ENCODE data around the gene CACNB2. TPM values are rescaled to one million over a fixed set of nuclear protein-coding genes. Genes with fewer than 3 reads are reported as not detected.

CACNB2 gene
- total RNA-seq, 1 experiment from 2014 or later = 3.2 TPM

DNA sequence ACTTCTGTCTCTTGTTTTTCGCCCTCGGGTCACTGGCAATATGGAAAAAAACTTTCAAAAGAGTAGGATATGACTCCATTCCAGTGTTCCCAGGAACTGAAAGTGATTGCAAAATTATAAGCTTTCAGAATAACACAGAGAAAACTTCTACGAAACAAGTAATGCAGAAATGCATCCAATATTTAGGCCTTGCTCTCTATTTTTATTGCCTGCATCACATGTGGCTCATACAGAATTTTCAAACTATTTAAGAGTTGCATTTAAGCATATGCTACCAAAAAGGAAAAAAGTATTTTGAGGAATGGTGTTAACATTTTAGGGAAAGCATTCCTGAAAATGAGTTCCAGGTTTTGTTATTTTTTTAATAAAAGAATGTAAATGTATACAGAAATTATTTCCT lies 228.0 kb downstream of the CACNB2 start (continued):
- TF ChIP-seq NFATC4 (CRISPR knock-in tag; IDR thresholded peaks at IDR 0.05) (no peak), JAZF1 (CRISPR knock-in tag; IDR thresholded peaks at IDR 0.05) (no peak), ESRRA (CRISPR knock-in tag; IDR thresholded peaks at IDR 0.05; ENCODE audit: borderline replicate concordance) (no peak), IRF2 (CRISPR knock-in tag; IDR thresholded peaks at IDR 0.05; ENCODE audit: borderline replicate concordance, low read depth) (no peak), RELA (CRISPR knock-in tag; IDR thresholded peaks at IDR 0.05; ENCODE audit: borderline replicate concordance) (no peak), ZNF138 (CRISPR knock-in tag; conservative IDR thresholded peaks at IDR 0.05) (no peak)
- TF ChIP-seq, protein P1, sequence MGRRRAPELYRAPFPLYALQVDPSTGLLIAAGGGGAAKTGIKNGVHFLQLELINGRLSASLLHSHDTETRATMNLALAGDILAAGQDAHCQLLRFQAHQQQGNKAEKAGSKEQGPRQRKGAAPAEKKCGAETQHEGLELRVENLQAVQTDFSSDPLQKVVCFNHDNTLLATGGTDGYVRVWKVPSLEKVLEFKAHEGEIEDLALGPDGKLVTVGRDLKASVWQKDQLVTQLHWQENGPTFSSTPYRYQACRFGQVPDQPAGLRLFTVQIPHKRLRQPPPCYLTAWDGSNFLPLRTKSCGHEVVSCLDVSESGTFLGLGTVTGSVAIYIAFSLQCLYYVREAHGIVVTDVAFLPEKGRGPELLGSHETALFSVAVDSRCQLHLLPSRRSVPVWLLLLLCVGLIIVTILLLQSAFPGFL (CRISPR knock-in tag; IDR thresholded peaks at IDR 0.05; ENCODE audit: borderline replicate concordance) = no peak
- TF ChIP-seq, protein P2, sequence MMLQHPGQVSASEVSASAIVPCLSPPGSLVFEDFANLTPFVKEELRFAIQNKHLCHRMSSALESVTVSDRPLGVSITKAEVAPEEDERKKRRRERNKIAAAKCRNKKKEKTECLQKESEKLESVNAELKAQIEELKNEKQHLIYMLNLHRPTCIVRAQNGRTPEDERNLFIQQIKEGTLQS (CRISPR knock-in tag; conservative IDR thresholded peaks at IDR 0.05) = no peak
- TF ChIP-seq, protein P3, sequence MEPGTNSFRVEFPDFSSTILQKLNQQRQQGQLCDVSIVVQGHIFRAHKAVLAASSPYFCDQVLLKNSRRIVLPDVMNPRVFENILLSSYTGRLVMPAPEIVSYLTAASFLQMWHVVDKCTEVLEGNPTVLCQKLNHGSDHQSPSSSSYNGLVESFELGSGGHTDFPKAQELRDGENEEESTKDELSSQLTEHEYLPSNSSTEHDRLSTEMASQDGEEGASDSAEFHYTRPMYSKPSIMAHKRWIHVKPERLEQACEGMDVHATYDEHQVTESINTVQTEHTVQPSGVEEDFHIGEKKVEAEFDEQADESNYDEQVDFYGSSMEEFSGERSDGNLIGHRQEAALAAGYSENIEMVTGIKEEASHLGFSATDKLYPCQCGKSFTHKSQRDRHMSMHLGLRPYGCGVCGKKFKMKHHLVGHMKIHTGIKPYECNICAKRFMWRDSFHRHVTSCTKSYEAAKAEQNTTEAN (CRISPR knock-in tag; IDR thresholded peaks at IDR 0.05) = no peak
- TF ChIP-seq, protein P4, sequence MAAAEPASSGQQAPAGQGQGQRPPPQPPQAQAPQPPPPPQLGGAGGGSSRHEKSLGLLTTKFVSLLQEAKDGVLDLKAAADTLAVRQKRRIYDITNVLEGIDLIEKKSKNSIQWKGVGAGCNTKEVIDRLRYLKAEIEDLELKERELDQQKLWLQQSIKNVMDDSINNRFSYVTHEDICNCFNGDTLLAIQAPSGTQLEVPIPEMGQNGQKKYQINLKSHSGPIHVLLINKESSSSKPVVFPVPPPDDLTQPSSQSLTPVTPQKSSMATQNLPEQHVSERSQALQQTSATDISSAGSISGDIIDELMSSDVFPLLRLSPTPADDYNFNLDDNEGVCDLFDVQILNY (CRISPR knock-in tag; IDR thresholded peaks at IDR 0.05) = no peak
- TF ChIP-seq, protein P5, sequence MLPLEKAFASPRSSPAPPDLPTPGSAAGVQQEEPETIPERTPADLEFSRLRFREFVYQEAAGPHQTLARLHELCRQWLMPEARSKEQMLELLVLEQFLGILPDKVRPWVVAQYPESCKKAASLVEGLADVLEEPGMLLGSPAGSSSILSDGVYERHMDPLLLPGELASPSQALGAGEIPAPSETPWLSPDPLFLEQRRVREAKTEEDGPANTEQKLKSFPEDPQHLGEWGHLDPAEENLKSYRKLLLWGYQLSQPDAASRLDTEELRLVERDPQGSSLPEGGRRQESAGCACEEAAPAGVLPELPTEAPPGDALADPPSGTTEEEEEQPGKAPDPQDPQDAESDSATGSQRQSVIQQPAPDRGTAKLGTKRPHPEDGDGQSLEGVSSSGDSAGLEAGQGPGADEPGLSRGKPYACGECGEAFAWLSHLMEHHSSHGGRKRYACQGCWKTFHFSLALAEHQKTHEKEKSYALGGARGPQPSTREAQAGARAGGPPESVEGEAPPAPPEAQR (CRISPR knock-in tag; IDR thresholded peaks at IDR 0.05) = no peak

DNA sequence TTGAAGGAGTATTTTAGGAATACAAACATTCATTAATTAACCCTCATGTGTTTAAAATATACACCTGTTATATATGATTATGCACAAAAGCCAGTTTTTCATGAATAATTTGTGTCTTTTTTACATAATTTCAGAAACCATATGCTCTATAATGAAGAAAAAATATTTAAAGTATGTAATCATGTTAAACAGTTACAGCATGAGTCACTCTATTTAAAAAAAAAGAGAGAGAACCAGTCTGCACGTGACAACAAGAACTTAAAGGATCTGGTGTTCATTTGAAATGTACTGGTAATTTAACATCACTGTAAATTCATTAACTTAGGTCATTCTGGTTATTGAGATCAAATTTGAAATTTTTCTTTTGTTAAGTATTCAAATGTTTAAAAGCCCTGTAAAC lies 228.5 kb downstream of the CACNB2 start:
- H3K36me3 Mint-ChIP-seq = no peaks in the 10 kb centered on the region
- DNase-seq (ENCODE audit: low spot score) (no peak), ATAC-seq (no peak)
- H3K9me3 Mint-ChIP-seq = no peaks in the 10 kb centered on the region
- no peaks in the 10 kb centered on the region for H3K27me3 Mint-ChIP-seq (ENCODE audit: low read depth)
- H3K4me1 Mint-ChIP-seq = no peaks in the 10 kb centered on the region
- CTCF ChIA-PET = no interaction called here
- no peak overlapping the region for H3K4me3 Mint-ChIP-seq
- H3K27ac Mint-ChIP-seq = no peak overlapping the region
- POLR2A ChIA-PET = no interaction called here
- TF ChIP-seq, protein P2 (CRISPR knock-in tag; conservative IDR thresholded peaks at IDR 0.05) = no peak
- TF ChIP-seq, protein P6, sequence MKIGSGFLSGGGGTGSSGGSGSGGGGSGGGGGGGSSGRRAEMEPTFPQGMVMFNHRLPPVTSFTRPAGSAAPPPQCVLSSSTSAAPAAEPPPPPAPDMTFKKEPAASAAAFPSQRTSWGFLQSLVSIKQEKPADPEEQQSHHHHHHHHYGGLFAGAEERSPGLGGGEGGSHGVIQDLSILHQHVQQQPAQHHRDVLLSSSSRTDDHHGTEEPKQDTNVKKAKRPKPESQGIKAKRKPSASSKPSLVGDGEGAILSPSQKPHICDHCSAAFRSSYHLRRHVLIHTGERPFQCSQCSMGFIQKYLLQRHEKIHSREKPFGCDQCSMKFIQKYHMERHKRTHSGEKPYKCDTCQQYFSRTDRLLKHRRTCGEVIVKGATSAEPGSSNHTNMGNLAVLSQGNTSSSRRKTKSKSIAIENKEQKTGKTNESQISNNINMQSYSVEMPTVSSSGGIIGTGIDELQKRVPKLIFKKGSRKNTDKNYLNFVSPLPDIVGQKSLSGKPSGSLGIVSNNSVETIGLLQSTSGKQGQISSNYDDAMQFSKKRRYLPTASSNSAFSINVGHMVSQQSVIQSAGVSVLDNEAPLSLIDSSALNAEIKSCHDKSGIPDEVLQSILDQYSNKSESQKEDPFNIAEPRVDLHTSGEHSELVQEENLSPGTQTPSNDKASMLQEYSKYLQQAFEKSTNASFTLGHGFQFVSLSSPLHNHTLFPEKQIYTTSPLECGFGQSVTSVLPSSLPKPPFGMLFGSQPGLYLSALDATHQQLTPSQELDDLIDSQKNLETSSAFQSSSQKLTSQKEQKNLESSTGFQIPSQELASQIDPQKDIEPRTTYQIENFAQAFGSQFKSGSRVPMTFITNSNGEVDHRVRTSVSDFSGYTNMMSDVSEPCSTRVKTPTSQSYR (CRISPR knock-in tag; IDR thresholded peaks at IDR 0.05) = no peak
- TF ChIP-seq, protein P7, sequence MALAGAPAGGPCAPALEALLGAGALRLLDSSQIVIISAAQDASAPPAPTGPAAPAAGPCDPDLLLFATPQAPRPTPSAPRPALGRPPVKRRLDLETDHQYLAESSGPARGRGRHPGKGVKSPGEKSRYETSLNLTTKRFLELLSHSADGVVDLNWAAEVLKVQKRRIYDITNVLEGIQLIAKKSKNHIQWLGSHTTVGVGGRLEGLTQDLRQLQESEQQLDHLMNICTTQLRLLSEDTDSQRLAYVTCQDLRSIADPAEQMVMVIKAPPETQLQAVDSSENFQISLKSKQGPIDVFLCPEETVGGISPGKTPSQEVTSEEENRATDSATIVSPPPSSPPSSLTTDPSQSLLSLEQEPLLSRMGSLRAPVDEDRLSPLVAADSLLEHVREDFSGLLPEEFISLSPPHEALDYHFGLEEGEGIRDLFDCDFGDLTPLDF (CRISPR knock-in tag; IDR thresholded peaks at IDR 0.05) = no peak
- no peak for TF ChIP-seq KAT7 (CRISPR knock-in tag; IDR thresholded peaks at IDR 0.05; ENCODE audit: borderline replicate concordance)
- TF ChIP-seq GTF2I (CRISPR knock-in tag; conservative IDR thresholded peaks at IDR 0.05) = no peak
- TF ChIP-seq, protein P8, sequence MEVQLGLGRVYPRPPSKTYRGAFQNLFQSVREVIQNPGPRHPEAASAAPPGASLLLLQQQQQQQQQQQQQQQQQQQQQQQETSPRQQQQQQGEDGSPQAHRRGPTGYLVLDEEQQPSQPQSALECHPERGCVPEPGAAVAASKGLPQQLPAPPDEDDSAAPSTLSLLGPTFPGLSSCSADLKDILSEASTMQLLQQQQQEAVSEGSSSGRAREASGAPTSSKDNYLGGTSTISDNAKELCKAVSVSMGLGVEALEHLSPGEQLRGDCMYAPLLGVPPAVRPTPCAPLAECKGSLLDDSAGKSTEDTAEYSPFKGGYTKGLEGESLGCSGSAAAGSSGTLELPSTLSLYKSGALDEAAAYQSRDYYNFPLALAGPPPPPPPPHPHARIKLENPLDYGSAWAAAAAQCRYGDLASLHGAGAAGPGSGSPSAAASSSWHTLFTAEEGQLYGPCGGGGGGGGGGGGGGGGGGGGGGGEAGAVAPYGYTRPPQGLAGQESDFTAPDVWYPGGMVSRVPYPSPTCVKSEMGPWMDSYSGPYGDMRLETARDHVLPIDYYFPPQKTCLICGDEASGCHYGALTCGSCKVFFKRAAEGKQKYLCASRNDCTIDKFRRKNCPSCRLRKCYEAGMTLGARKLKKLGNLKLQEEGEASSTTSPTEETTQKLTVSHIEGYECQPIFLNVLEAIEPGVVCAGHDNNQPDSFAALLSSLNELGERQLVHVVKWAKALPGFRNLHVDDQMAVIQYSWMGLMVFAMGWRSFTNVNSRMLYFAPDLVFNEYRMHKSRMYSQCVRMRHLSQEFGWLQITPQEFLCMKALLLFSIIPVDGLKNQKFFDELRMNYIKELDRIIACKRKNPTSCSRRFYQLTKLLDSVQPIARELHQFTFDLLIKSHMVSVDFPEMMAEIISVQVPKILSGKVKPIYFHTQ (CRISPR knock-in tag; IDR thresholded peaks at IDR 0.05) = no peak
- TF ChIP-seq, protein P9, sequence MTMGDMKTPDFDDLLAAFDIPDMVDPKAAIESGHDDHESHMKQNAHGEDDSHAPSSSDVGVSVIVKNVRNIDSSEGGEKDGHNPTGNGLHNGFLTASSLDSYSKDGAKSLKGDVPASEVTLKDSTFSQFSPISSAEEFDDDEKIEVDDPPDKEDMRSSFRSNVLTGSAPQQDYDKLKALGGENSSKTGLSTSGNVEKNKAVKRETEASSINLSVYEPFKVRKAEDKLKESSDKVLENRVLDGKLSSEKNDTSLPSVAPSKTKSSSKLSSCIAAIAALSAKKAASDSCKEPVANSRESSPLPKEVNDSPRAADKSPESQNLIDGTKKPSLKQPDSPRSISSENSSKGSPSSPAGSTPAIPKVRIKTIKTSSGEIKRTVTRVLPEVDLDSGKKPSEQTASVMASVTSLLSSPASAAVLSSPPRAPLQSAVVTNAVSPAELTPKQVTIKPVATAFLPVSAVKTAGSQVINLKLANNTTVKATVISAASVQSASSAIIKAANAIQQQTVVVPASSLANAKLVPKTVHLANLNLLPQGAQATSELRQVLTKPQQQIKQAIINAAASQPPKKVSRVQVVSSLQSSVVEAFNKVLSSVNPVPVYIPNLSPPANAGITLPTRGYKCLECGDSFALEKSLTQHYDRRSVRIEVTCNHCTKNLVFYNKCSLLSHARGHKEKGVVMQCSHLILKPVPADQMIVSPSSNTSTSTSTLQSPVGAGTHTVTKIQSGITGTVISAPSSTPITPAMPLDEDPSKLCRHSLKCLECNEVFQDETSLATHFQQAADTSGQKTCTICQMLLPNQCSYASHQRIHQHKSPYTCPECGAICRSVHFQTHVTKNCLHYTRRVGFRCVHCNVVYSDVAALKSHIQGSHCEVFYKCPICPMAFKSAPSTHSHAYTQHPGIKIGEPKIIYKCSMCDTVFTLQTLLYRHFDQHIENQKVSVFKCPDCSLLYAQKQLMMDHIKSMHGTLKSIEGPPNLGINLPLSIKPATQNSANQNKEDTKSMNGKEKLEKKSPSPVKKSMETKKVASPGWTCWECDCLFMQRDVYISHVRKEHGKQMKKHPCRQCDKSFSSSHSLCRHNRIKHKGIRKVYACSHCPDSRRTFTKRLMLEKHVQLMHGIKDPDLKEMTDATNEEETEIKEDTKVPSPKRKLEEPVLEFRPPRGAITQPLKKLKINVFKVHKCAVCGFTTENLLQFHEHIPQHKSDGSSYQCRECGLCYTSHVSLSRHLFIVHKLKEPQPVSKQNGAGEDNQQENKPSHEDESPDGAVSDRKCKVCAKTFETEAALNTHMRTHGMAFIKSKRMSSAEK (CRISPR knock-in tag; IDR thresholded peaks at IDR 0.05; ENCODE audit: borderline replicate concordance) = no peak
- TF ChIP-seq FOXP1 (CRISPR knock-in tag; IDR thresholded peaks at IDR 0.05; ENCODE audit: borderline replicate concordance) = no peak
- no peak for TF ChIP-seq SMAD4 (CRISPR knock-in tag; IDR thresholded peaks at IDR 0.05)
